Urothelium cell line (cell line): ENCODE measurements around the gene LOXHD1.

Source experiments
- DNase-seq: peaks from one replicate; pipeline ENCODE4 v3.0.0; 2011; ENCODE audit warnings: low spot score, mixed read lengths
- FAIRE-seq: peaks from 2 replicates; lab custom pipeline; 2011; peaks lifted over from hg19 to GRCh38; lab: Jason Lieb, UNC

Gene LOXHD1

DNA sequence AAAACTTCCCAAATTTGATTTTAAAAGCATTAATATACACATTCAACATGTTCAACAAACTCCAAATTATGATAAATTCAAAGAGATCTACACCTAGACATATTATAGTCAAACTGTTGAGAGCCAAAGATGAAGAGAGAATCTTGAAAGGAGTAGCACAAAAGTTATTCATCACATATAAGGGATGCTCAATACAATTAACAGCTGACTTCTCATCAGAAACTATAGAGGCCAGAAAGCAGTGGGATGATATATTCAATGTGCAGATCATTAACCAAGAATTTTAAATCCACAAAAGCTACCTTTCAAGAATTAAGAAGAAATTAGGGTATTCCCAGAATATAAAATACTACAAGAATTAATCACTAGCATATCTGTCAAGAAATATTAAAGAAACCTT lies 75.4 kb downstream of the LOXHD1 start:
- DNase-seq (no peak), FAIRE-seq (no peak)

DNA sequence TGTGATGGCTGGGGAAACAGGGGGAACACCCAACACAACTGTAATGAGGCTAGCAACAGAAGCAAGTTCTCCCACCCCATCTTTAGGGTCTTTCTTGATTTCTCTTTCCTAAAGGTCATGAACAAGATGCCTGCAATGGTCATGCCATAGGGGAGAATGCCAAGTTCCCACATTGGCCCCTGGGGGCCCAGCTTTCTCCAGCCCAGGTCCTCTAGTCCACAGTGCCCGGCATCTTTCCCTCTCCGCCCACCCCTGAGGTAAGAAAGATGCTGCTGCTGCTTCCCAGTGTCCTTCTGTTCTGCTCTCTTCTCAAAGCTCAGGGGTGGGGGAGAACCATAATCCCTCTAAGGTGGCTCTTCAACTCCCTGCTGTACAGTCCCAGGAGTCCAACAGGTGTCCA lies 78.0 kb downstream of the LOXHD1 start:
- FAIRE-seq: no peak

GRCh38 chr18:46577546-46577945 lies 79.5 kb downstream of the LOXHD1 start:
- no peak for DNase-seq
- FAIRE-seq: no peak

More for the DNA sequence above, 78.0 kb downstream of the LOXHD1 start:
- no peak for DNase-seq

- DNase-seq (no peak), FAIRE-seq (no peak)
These were observed 81.2 kb downstream of the LOXHD1 start for GRCh38 chr18:46575851-46576250.

GRCh38 chr18:46574743-46575115 lies 82.3 kb downstream of the LOXHD1 start:
- DNase-seq (no peak), FAIRE-seq (no peak)

DNA sequence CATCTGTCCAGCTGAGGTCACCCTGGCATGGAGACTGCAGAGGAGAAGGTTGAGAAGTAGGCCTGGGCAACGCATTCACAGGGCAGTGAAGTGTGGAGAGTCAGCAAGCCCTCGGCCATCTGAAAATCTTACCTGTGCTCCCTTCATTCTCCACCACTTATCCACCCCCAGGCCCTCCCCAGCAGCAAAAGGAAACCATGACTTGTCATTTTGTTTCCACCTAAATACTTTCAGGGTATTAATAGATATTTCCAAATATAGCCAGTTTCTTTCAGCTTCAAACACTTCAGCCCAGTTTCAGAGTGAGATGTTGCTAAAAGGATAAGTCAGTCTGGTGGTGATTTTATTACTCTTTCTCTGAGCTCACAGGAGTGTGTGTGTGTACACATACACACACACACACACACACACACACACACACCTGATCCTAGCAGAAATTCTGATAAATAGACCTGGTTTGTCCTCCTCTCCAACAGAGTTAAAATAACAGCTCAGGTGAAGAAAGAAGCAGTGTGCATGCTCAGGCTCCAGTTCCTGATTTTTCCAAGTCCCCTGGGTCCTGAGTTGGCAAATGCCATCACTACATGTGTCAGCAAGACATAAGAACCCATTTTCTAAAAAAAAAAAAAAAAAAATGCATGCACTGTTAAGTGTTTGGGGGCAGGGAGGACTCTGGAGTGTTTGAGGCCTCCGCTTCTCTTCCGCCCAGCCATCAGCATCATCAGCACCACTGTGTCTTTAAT lies 82.8 kb downstream of the LOXHD1 start:
- FAIRE-seq (no peak), DNase-seq (no peak)

DNA sequence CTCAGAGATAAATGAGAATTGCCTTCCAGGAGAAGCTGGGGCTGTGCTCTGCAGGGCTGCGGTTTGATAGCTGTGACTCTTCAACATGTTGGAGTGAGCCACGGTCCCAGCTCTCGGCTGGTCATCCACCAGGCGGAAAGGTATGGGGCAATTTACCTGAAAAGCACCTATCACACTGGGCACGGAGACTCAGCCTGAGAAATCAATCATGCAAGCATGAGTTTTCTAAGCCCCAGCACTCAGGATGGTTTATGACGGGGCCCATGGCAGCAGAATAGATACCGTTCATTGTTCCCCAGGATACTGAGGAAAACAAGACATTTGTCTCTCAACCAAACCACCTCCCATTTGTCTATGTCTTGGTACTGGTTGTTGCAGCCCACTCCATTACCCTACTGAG lies 83.9 kb downstream of the LOXHD1 start:
- no peak for FAIRE-seq

DNA sequence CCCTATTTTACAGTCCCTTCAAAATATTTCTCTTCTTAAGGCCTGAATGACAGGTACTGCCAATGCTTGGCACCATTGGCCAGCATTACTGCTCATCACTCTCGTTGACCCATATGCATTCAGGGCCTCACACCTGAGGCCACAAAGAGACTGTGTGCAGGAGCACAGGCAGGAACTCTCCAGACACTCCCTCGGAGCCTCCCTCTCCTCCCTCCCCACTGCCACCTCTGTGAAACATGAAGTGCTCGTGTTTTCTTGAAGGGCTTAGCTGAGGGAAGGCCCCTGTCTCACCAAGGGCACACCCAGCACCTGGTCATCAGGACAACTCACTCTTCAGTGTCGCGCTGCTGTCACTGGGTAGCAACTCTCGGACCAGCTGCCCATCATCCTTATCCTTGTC lies 85.3 kb downstream of the LOXHD1 start:
- DNase-seq (no peak), FAIRE-seq (no peak)

More for the DNA sequence above, 83.9 kb downstream of the LOXHD1 start:
- DNase-seq: no peak

- DNase-seq (no peak), FAIRE-seq (no peak)
These were observed 86.4 kb downstream of the LOXHD1 start for GRCh38 chr18:46570666-46571065.

GRCh38 chr18:46570134-46570533 lies 86.9 kb downstream of the LOXHD1 start:
- no peak for DNase-seq
- FAIRE-seq: no peak

DNA sequence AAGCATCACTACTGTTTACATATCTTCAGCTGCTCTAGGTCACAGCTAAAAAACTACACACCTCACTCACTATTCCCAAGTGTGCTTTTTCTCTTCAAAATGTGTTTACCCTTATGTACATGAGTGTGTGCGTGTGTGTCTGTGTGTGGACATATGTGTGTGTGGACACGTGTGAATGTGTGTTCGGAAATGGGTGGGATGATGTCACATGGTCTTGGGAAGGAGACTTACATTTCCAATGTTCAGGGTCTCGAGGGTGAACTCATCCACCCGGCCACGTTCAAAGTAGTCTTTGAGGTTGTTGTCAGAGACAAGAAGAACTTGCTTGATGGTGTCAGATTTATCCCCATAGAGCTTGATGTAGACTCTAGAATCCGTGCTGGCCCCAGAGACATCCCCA lies 87.8 kb downstream of the LOXHD1 start:
- DNase-seq (no peak), FAIRE-seq (no peak)

- FAIRE-seq: no peak
- DNase-seq: no peak
These were observed 89.8 kb downstream of the LOXHD1 start for GRCh38 chr18:46567196-46567595.

GRCh38 chr18:46566111-46566510 lies 90.9 kb downstream of the LOXHD1 start:
- FAIRE-seq: no peak

DNA sequence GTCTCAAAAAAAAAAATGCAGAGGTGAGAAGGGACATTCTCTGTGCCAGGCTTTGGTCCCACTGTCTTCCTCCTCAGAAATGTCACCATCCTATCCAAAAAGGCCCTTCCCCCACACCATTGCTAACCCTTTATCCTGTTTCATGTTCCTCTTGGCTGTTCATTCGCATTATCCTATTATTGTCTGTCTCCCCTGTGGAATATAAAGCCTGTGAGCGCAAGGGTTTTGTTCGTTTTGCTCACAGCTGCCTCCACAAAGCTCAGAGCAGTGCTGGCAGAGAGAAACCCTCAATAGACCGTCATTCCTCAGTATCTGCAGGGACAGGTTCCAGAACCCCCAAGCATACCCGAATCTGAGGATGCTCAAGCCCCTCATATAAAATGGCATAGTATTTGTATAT lies 91.8 kb downstream of the LOXHD1 start:
- FAIRE-seq: no peak

More at GRCh38 chr18:46566111-46566510, 90.9 kb downstream of the LOXHD1 start:
- DNase-seq: no peak

DNA sequence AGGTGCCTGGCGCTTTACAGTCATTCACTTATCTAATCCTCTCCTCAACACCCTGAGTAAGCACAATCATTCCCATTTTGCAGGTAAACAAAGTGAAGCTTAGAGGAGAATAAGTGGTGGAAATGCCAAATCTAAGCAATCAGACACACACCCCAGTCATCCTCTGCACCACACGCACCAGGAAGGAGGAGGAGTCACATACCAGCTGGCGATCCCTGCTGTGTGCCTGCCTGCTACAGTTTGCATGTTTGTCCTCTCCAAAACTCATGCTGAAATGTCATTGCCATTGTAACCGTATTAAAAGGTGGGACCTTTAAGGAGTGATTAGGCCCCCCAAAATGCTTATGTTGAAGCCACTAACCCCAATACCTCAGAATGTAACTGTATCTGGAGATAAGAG lies 93.7 kb downstream of the LOXHD1 start:
- no peak for DNase-seq
- FAIRE-seq: no peak

More for the DNA sequence above, 91.8 kb downstream of the LOXHD1 start:
- DNase-seq: no peak

DNA sequence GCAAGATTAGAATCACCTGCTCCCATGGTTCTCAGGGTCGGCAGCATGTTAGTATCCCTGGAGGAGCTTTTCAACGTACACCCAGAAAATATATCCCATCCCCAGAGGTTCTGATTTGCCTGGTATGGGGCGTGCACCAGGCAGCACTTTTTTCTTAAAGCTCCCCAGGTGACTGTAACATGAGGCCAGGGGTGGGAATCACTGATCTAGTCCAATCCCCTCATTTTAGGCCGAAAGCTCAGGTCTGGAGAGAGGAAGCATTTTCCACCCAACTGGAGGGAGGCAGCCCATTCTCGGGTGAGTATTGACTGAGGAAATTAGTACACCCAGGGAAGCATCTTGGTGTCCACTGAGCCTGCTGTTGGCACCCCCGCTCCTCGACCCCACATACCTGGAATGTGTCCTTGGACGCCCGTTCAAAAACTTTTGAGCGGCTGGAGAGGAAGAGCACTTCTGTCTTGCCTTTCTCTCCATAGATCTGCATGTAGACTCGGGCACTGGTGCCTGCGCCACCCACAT lies 94.3 kb downstream of the LOXHD1 start:
- no peak for DNase-seq
- FAIRE-seq: no peak

GRCh38 chr18:46560671-46561045 lies 96.4 kb downstream of the LOXHD1 start:
- DNase-seq (no peak), FAIRE-seq (no peak)

- FAIRE-seq (no peak), DNase-seq (no peak)
These were observed 96.9 kb downstream of the LOXHD1 start for GRCh38 chr18:46559946-46560670.

GRCh38 chr18:46559296-46559695 lies 97.7 kb downstream of the LOXHD1 start:
- FAIRE-seq (no peak), DNase-seq (no peak)

DNA sequence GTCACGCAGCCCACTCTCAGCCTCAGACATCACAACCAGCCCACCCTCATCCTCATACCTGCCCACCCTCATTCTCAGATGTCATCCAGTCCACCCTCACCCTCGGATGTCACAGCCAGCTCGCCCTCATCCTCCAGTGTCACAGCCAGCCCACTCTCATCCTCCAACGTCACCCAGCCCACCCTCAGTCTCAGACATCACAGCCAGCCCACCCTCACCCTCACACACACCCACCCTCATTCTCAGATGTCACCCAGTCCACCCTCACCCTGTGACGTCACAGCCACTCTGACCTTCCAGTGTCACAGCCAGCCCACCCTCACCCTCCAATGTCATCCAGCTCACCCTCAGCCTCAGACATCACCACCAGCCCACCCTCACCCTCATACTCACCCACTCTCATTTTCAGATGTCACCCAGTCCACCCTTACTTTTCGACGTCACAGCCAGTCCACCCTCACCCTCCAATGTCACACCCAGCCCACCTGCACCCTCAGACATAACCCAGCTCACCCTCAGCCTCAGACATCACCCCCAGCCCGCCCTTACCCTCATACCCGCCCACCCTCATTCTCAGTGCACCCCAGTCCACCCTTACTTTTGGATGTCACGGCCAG lies 100.3 kb downstream of the LOXHD1 start:
- FAIRE-seq (no peak), DNase-seq (no peak)

DNA sequence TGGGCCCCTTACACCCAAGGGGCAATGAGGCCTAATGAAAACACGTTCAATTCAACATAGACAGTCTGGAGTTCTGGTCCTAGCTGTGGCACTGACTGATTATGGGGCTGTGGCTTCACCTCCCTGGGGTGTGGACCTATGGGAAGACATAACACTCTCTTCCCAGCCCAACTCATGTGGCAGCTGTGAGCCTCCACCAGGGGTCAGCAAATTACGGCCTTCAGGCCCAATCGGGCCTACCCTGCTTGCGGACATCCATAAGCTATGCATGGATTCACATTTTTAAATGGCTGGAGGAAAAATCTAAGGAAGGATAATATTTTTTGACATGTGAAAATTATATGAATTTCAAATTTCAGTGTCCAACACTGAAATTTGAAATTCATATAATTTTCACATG lies 101.3 kb downstream of the LOXHD1 start:
- FAIRE-seq (no peak), DNase-seq (peak; percentile 6)

GRCh38 chr18:46555213-46555612 lies 101.8 kb downstream of the LOXHD1 start:
- FAIRE-seq (no peak), DNase-seq (no peak)
